Gastroesophageal sphincter (tissue), 3 donors: ENCODE data around the gene SLC35E2B.
"Not testable (repeated sequence)": the region's sequence is repeated elsewhere in the genome, so short reads cannot be mapped to it uniquely, and the experiment has no call there.

ENCODE experiments used
- CTCF ChIP-seq, 4 experiments: fragments of 200-600 bp in 2 of 4; fragments of 450-650 bp in 2 of 4; sonication (generic) in 1 of 4; IDR thresholded peaks; one replicate each; pipeline ENCODE4 v1.5.1; 2017 to 2019; ENCODE audit warnings: antibody characterized with exemption in 4 of 4, mild to moderate bottlenecking in 2 of 4, moderate library complexity in 2 of 4
- EP300 ChIP-seq: sonication (generic); formaldehyde crosslinking; IDR thresholded peaks from one replicate; pipeline ENCODE4 v1.6.1; 2017; ENCODE audit warnings: antibody characterized with exemption, mild to moderate bottlenecking
- POLR2A ChIP-seq, 2 donors: fragments of 450-650 bp; IDR thresholded peaks; one replicate each; pipeline ENCODE4 v1.6.1; 2017; ENCODE audit warnings: antibody characterized with exemption in 2 of 2, mild to moderate bottlenecking in 2 of 2, moderate library complexity in 1 of 2
- POLR2AphosphoS5 ChIP-seq: sonication (generic); formaldehyde crosslinking; IDR thresholded peaks from one replicate; pipeline ENCODE4 v1.6.1; 2017; ENCODE audit warnings: antibody characterized with exemption

GRCh38 chr1:1707241-1707640 lies 14.6 kb upstream of the SLC35E2B start:
- TF ChIP-seq CTCF (IDR thresholded peaks at IDR 0.05); POLR2AphosphoS5; POLR2A (IDR thresholded peaks at IDR 0.05); EP300: not testable (repeated sequence)
